MM.1S (cell line): ENCODE measurements around the gene ZNF624.
A peak's percentile ranks its signal among the peaks of the same experiment; 100 is the strongest.
"Not testable (repeated sequence)": the region's sequence is repeated elsewhere in the genome, so short reads cannot be mapped to it uniquely, and the experiment has no call there.

Source experiments
- DNase-seq: peaks from one replicate; pipeline ENCODE4 v3.0.0-alpha.2; 2015
- H2AFZ ChIP-seq: fragments of 300-600 bp; sonication (generic); 2 replicates; pipeline ENCODE4 v1.6.0; 2016; ENCODE audit warnings: antibody characterized with exemption, low read length
- H3F3A ChIP-seq: fragments of 300-600 bp; sonication (generic); 2 replicates; pipeline ENCODE4 v1.6.1; 2016; ENCODE audit warnings: mild to moderate bottlenecking, antibody characterized with exemption, low read length, moderate library complexity, mixed read lengths; ENCODE audit not compliant: insufficient read depth
- H3K27ac ChIP-seq: fragments of 300-600 bp; sonication (generic); 2 replicates; pipeline ENCODE4 v1.5.1; 2016; ENCODE audit warnings: mild to moderate bottlenecking, low read length
- H3K27me3 ChIP-seq: fragments of 300-600 bp; sonication (generic); replicated peaks from 2 replicates; pipeline ENCODE4 v1.6.0; 2016; ENCODE audit warnings: low read length; ENCODE audit not compliant: insufficient read depth
- H3K36me3 ChIP-seq: fragments of 300-600 bp; sonication (generic); replicated peaks from 2 replicates; pipeline ENCODE4 v1.6.1; 2016; ENCODE audit warnings: mild to moderate bottlenecking, low read length, mixed read lengths; ENCODE audit not compliant: insufficient read depth
- H3K4me1 ChIP-seq: fragments of 300-600 bp; sonication (generic); 2 replicates; pipeline ENCODE4 v1.6.1; 2016; ENCODE audit warnings: low read length, mixed read lengths
- H3K4me2 ChIP-seq: fragments of 300-600 bp; sonication (generic); 2 replicates; pipeline ENCODE4 v1.6.0; 2016; ENCODE audit warnings: low read depth, low read length
- H3K4me3 ChIP-seq: fragments of 300-600 bp; sonication (generic); 2 replicates; pipeline ENCODE4 v1.5.1; 2016; ENCODE audit warnings: low read length, mixed read lengths
- H3K79me2 ChIP-seq: fragments of 300-600 bp; sonication (generic); 2 replicates; pipeline ENCODE4 v1.6.1; 2016; ENCODE audit warnings: mixed run types, low read length, mixed read lengths
- H3K9ac ChIP-seq: fragments of 300-600 bp; sonication (generic); 2 replicates; pipeline ENCODE4 v1.6.1; 2016; ENCODE audit warnings: low read length, mixed read lengths
- H3K9me2 ChIP-seq: fragments of 300-600 bp; sonication (generic); replicated peaks from 2 replicates; pipeline ENCODE4 v1.6.1; 2016; ENCODE audit warnings: mild to moderate bottlenecking, low read length, mixed read lengths; ENCODE audit not compliant: insufficient read depth
- H3K9me3 ChIP-seq: fragments of 300-600 bp; sonication (generic); replicated peaks from 2 replicates; pipeline ENCODE4 v1.6.1; 2016; ENCODE audit warnings: mild to moderate bottlenecking, low read length, mixed read lengths; ENCODE audit not compliant: insufficient read depth
- H4K20me1 ChIP-seq: fragments of 300-600 bp; sonication (generic); 2 replicates; pipeline ENCODE4 v1.6.1; 2016; ENCODE audit warnings: mild to moderate bottlenecking, low read length, moderate library complexity, mixed read lengths; ENCODE audit not compliant: insufficient read depth
- EZH2 ChIP-seq: fragments of 300-600 bp; sonication (generic); optimal IDR thresholded peaks from 2 replicates; pipeline ENCODE3; 2017; ENCODE audit warnings: low read depth, mild to moderate bottlenecking, antibody characterized with exemption, low read length, mixed read lengths
- EZH2phosphoT487 ChIP-seq: fragments of 300-600 bp; sonication (generic); IDR thresholded peaks from 2 replicates; pipeline ENCODE4 v1.6.1; 2018; ENCODE audit warnings: antibody characterized with exemption, low read length
- TF ChIP-seq, protein P1 (sequence below): fragments of 300-600 bp; sonication (generic); IDR thresholded peaks from 2 replicates; pipeline ENCODE4 v1.5.1; 2016; ENCODE audit warnings: antibody characterized with exemption, low read length, mixed read lengths

ZNF624 gene

DNA sequence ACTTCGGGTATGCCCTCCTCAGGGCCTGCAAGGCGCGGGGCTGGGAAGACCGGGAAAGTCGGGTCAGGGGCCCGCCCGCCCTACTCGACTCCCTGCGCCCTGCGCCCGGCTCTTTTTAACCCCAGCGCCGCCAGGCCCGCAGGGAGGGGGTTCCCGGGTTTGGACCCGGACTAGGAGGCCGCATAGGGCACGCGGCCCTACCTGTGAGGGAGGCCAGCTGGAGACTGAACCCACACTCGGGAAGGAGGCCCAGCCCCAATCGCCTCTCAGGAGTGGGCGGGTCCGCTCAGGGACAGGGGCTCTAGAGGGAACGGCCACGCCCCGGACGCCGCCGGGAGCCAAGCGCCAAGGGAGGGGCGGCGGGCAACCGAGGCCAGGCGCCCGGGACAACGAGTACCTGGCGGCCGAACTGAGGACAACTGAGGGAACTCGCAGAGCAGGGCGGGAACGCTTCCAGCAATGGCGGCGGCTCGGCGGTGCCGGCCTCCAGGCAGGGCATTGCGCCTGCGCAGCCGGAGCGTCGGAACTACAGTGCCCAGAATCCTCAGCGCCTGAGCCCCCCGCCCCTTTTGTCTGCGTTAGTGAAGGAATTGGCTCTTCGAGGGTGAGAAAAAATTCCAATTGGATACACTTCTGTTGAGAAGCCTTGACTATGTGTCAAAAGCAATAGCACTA, at the start of gene ZNF624:
Gene ZNF624, minus strand, starts transcription at position 484 of the 675 bp plus-strand sequence.
- Histone ChIP-seq H3K9me3 (no peaks in the 10 kb centered on the region), H3K27me3 (peaks cover 18% of the 10 kb centered on the region), H4K20me1 (no peaks in the 10 kb centered on the region), H3K36me3 (no peaks in the 10 kb centered on the region), H3K9ac (peak within 1 kb of the TSS; percentile 79), H3K79me2 (no peaks in the 10 kb centered on the region), H3K4me3 (peak within 1 kb of the TSS; percentile 83), H3K4me1 (no peaks in the 10 kb centered on the region), H3K4me2 (peak within 1 kb of the TSS; percentile 75), H3F3A (peaks cover 5% of the 10 kb centered on the region; the same call in 1 of the 2 replicates), H3K9me2 (no peaks in the 10 kb centered on the region), H3K27ac (peak within 1 kb of the TSS; percentile 50; the same call in 1 of the 2 replicates), H2AFZ (peak within 1 kb of the TSS; percentile 98)
- TF ChIP-seq EZH2phosphoT487 (no peak), EZH2 (no peak)
- TF ChIP-seq, protein P1, sequence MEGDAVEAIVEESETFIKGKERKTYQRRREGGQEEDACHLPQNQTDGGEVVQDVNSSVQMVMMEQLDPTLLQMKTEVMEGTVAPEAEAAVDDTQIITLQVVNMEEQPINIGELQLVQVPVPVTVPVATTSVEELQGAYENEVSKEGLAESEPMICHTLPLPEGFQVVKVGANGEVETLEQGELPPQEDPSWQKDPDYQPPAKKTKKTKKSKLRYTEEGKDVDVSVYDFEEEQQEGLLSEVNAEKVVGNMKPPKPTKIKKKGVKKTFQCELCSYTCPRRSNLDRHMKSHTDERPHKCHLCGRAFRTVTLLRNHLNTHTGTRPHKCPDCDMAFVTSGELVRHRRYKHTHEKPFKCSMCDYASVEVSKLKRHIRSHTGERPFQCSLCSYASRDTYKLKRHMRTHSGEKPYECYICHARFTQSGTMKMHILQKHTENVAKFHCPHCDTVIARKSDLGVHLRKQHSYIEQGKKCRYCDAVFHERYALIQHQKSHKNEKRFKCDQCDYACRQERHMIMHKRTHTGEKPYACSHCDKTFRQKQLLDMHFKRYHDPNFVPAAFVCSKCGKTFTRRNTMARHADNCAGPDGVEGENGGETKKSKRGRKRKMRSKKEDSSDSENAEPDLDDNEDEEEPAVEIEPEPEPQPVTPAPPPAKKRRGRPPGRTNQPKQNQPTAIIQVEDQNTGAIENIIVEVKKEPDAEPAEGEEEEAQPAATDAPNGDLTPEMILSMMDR = no peak
- peak; percentile 89 for DNase-seq

DNA sequence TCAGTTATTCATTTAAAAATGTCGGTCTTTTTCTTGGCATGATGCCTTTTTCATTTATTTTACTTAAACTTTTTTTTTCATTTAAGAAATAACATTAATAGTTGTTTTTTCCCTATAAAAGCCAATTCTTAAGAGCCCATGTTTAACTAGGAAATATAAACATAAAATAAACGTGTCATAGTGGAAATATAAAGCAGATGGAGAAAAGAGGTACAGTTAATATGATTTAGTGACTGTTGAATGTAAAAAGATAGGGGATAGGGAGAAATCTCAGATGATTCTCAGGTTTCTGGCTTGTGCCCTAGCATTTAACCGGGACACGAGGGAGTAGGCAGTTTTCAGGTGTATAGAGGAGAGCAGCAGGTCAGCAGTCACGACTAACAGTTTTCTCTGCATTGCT, 44.0 kb upstream of the ZNF624 start:
- not testable (repeated sequence) for DNase-seq, H3K9me3 ChIP-seq, H3K9ac ChIP-seq, H3K27ac ChIP-seq, H3F3A ChIP-seq, H3K4me3 ChIP-seq, H3K27me3 ChIP-seq, H3K36me3 ChIP-seq, H3K4me1 ChIP-seq, H4K20me1 ChIP-seq, H3K4me2 ChIP-seq, H3K79me2 ChIP-seq, H3K9me2 ChIP-seq, H2AFZ ChIP-seq

DNA sequence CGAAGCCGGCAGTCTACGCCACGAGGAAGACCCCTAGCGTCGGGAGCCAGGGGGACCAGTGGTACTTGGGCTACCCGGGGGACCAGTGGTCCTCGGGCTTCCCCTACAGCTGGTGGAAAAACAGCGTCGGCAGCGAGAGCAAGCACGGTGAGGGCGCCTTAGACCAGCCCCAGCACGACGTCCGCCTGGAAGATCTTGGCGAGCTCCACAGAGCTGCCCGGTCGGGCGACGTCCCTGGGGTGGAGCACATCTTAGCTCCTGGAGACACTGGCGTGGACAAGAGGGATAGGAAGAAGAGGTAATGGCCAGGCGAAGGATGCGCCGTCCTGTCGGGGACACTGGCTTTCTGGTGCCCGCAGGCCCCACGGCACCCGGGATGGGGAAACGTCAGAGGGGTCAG, 36.8 kb upstream of the ZNF624 start:
- not testable (repeated sequence) for H3K79me2 ChIP-seq, H3K9me2 ChIP-seq, H3K4me2 ChIP-seq, H4K20me1 ChIP-seq, H3F3A ChIP-seq, H3K4me1 ChIP-seq, H3K4me3 ChIP-seq, H3K27ac ChIP-seq, H3K9ac ChIP-seq, H3K9me3 ChIP-seq, H3K36me3 ChIP-seq, DNase-seq, H2AFZ ChIP-seq, H3K27me3 ChIP-seq

DNA sequence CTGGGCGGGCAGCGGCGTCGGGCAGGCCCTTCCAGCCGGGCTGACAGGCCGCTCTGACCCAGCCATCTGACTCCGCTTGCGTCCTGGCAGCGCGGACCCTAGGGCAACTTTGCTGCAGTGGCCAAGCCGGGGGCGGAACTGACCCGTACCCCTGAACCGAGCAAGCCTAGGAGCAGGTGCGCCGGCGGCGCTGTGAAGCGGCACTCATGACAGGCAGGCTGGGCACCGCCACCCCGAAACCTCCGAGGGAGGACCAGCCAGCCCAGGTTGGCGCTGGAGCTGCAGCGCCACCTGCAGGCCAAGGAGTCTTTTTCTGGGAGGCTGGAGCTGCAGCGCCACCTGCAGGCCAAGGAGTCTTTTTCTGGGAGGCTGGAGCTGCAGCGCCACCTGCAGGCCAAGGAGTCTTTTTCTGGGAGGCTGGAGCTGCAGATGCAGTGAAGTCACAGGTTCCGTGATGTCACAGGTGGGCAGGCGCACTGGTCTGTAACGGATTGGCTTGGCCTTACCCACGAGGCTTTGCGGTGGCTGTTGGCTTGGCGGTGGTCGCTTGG, 36.2 kb upstream of the ZNF624 start, which contains the start of gene CCDC144A:
Gene CCDC144A, plus strand, starts transcription at position 511 of the 551 bp plus-strand sequence. CDS start 160 bp downstream, outside the sequence.
- not testable (repeated sequence) for H3K27ac ChIP-seq, H3K79me2 ChIP-seq, H3K36me3 ChIP-seq, H3K9me3 ChIP-seq, H3K4me2 ChIP-seq, H3K9ac ChIP-seq, H3K4me1 ChIP-seq, H4K20me1 ChIP-seq, H3K9me2 ChIP-seq, H3K4me3 ChIP-seq, DNase-seq, H3F3A ChIP-seq, H2AFZ ChIP-seq, H3K27me3 ChIP-seq
- TF ChIP-seq, protein P1 = peak; percentile 45

DNA sequence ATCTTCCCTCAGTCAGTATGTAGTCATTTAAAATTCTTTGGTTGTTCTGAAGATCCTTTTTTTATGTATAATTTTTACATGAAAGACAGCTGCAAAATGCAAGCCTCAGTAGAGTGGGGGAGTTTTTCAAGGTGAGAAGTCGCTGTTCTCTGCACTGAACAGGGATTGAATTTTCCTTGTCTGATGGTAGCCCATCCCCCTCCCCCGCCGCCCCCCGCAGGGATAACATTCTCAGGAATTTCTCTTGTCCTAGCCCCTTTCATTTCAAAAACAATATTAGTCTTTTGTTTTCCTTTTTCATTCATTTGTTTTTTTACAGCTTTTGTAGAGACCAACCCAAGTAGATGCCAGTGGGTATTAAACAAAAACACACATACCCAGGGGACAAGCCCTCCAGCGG, 33.5 kb upstream of the ZNF624 start:
- not testable (repeated sequence) for H3K27me3 ChIP-seq, H2AFZ ChIP-seq, H3K27ac ChIP-seq, H3K9me2 ChIP-seq, H3K79me2 ChIP-seq, DNase-seq, H3K9me3 ChIP-seq, H3K4me3 ChIP-seq, H3K36me3 ChIP-seq, H3F3A ChIP-seq, H4K20me1 ChIP-seq, H3K4me2 ChIP-seq, H3K4me1 ChIP-seq, H3K9ac ChIP-seq

DNA sequence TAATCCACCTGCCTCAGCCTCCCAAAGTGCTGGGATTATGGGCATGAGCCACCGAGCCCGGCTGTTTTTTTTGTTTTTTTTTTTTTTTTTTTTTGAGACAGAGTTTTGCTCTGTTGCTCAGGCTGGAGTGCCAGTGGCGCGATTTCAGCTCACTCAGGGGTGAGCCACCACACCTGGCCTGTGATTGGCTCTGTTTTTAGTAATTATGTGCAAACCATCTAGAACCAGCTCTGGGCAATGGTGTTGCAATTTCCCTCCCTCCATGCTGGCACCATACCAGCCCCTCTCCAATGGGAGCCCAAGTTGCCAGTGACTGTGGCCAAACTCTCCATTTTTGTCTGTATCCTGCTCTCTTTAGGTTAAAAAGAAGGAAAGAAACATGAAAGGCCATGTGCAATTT, 32.4 kb upstream of the ZNF624 start:
- not testable (repeated sequence) for H3F3A ChIP-seq, H3K9me3 ChIP-seq, DNase-seq, H3K9me2 ChIP-seq, H3K4me2 ChIP-seq, H3K4me1 ChIP-seq, H2AFZ ChIP-seq, H3K9ac ChIP-seq, H3K36me3 ChIP-seq, H3K79me2 ChIP-seq, H4K20me1 ChIP-seq, H3K27me3 ChIP-seq, H3K27ac ChIP-seq, H3K4me3 ChIP-seq
